Endothelial cell of umbilical vein (primary cell): ENCODE results near the gene ZBP1. TPM values are rescaled to one million over a fixed set of nuclear protein-coding genes. Genes with fewer than 3 reads are reported as not detected.

Experiments
- BruUV-seq: library from RNA; stranded (reverse); fragments of 400-500 nt; replicated peaks from 2 replicates; lab custom pipeline; 2021; lab: Mats Ljungman, UMichigan
- CTCF ChIA-PET: fragments of 300-600, 350-600 bp; sonication (Branson Sonifier 250); formaldehyde crosslinking; loops from one replicate; lab custom pipeline; 2021; ENCODE audit warnings: antibody characterized with exemption, inconsistent platforms; lab: Charles Lee
- POLR2A ChIA-PET: fragments of 300-600, 350-600 bp; sonication (Branson Sonifier 250); formaldehyde crosslinking; loops from one replicate; lab custom pipeline; 2021; ENCODE audit warnings: antibody characterized with exemption, inconsistent platforms; lab: Charles Lee
- DNase-seq: peaks from one replicate; pipeline ENCODE4 v3.0.0-alpha.2; 2011; ENCODE audit warnings: low read depth, low spot score
- FAIRE-seq: peaks from 2 replicates; lab custom pipeline; 2011; peaks lifted over from hg19 to GRCh38; lab: Jason Lieb, UNC
- H2AFZ ChIP-seq: 2 replicates; pipeline ENCODE4 v1.6.0; 2012; ENCODE audit warnings: low read depth, low read length, control low read depth, inconsistent platforms
- H3K27ac ChIP-seq: 2 replicates; pipeline ENCODE4 v1.5.1; 2011; ENCODE audit warnings: low read depth, mild to moderate bottlenecking, control low read depth, low read length, moderate library complexity; ENCODE audit not compliant: insufficient read depth
- H3K27me3 ChIP-seq, 2 experiments: 2 replicates each; pipeline versions ENCODE4 v1.6.0 to v1.6.1; 2011; ENCODE audit warnings: low read length in 2 of 2, mixed read lengths in 1 of 2; ENCODE audit not compliant: control insufficient read depth in 2 of 2, insufficient read depth in 2 of 2
- H3K36me3 ChIP-seq, 2 experiments: 2 replicates in 1 of 2; 3 replicates in 1 of 2; pipeline ENCODE4 v1.5.1; 2011; ENCODE audit warnings: low read length in 2 of 2, mild to moderate bottlenecking in 1 of 2, moderate library complexity in 1 of 2; ENCODE audit not compliant: control insufficient read depth in 2 of 2, insufficient read depth in 2 of 2; ENCODE audit errors: extremely low read depth in 1 of 2
- H3K4me1 ChIP-seq: 3 replicates; pipeline ENCODE4 v1.5.1; 2011; ENCODE audit warnings: mild to moderate bottlenecking, low read length; ENCODE audit not compliant: control insufficient read depth, insufficient read depth; ENCODE audit errors: extremely low read depth
- H3K4me2 ChIP-seq: 2 replicates; pipeline ENCODE4 v1.6.1; 2011; ENCODE audit warnings: low read length, control low read depth, mixed read lengths; ENCODE audit not compliant: insufficient read depth
- H3K4me3 ChIP-seq, 3 experiments: fragments of 200-600 bp in 1 of 3; sonication (generic), shearing (Covaris generic) in 1 of 3; replicated peaks in 1 of 3; 2 replicates each; pipeline ENCODE4 v1.5.1; 2011 to 2016; ENCODE audit warnings: control low read depth in 3 of 3, low read length in 3 of 3, mild to moderate bottlenecking in 2 of 3, inconsistent platforms in 1 of 3, low read depth in 1 of 3, moderate library complexity in 1 of 3; ENCODE audit not compliant: insufficient read depth in 1 of 3
- H3K79me2 ChIP-seq: 2 replicates; pipeline ENCODE4 v1.6.0; 2012; ENCODE audit warnings: low read length, inconsistent platforms; ENCODE audit not compliant: control insufficient read depth, insufficient read depth
- H3K9ac ChIP-seq: replicated peaks from 2 replicates; pipeline ENCODE3; 2011; ENCODE audit warnings: low read length, control low read depth; ENCODE audit not compliant: insufficient read depth; ENCODE audit errors: extremely low read depth
- H3K9me1 ChIP-seq: replicated peaks from 3 replicates; pipeline ENCODE4 v1.6.0; 2011; ENCODE audit warnings: mild to moderate bottlenecking, low read length; ENCODE audit not compliant: control insufficient read depth, insufficient read depth; ENCODE audit errors: extremely low read depth
- H3K9me3 ChIP-seq: replicated peaks from 2 replicates; pipeline ENCODE4 v1.5.1; 2012; ENCODE audit warnings: low read length, inconsistent platforms; ENCODE audit not compliant: control insufficient read depth, insufficient read depth
- H4K20me1 ChIP-seq: replicated peaks from 2 replicates; pipeline ENCODE3; 2011; ENCODE audit warnings: mild to moderate bottlenecking, low read length; ENCODE audit not compliant: control insufficient read depth, insufficient read depth; ENCODE audit errors: extremely low read depth
- CTCF ChIP-seq, 2 donors: IDR thresholded peaks; 1 replicate in 1 of 2; 2 replicates in 1 of 2; pipeline ENCODE4 v1.5.1; 2011; ENCODE audit warnings: low read length in 2 of 2, mild to moderate bottlenecking in 2 of 2, moderate library complexity in 2 of 2, control low read depth in 1 of 2, inconsistent platforms in 1 of 2, low read depth in 1 of 2; ENCODE audit not compliant: insufficient read depth in 1 of 2; ENCODE audit errors: extremely low read depth in 1 of 2
- EZH2 ChIP-seq: IDR thresholded peaks from 2 replicates; pipeline ENCODE4 v1.6.1; 2012; ENCODE audit warnings: borderline replicate concordance, low read depth, mild to moderate bottlenecking, moderate library complexity, low read length, inconsistent platforms; ENCODE audit not compliant: severe bottlenecking
- FOS ChIP-seq: IDR thresholded peaks from 2 replicates; pipeline ENCODE4 v1.6.1; 2011; ENCODE audit warnings: mild to moderate bottlenecking, low read length, moderate library complexity, borderline replicate concordance; ENCODE audit not compliant: insufficient read depth
- GATA2 ChIP-seq: IDR thresholded peaks from 2 replicates; pipeline ENCODE4 v1.7.0; 2011; ENCODE audit warnings: low read depth, mild to moderate bottlenecking, moderate library complexity, mixed read lengths, low read length; ENCODE audit not compliant: insufficient read length, insufficient read depth
- JUN ChIP-seq: IDR thresholded peaks from 2 replicates; pipeline ENCODE4 v1.6.1; 2011; ENCODE audit warnings: borderline replicate concordance, low read depth; ENCODE audit not compliant: insufficient read length, insufficient read depth
- MYC ChIP-seq: IDR thresholded peaks from one replicate; pipeline ENCODE4 v1.6.1; 2011; ENCODE audit warnings: mild to moderate bottlenecking, low read depth, low read length
- POLR2A ChIP-seq: IDR thresholded peaks from 2 replicates; pipeline ENCODE4 v1.6.1; 2012; ENCODE audit warnings: low read depth, mild to moderate bottlenecking, control low read depth, low read length
- POLR2AphosphoS5 ChIP-seq: IDR thresholded peaks from 2 replicates; pipeline ENCODE4 v1.6.1; 2012; ENCODE audit warnings: low read depth, mild to moderate bottlenecking, control low read depth, low read length, moderate library complexity; ENCODE audit not compliant: insufficient read depth
- dilution Hi-C: fragments of 300-500 bp; cut with MboI; formaldehyde crosslinking; loops from one replicate; pipeline ENCODE4 v1.15.0; 2019; ENCODE audit warnings: low sequenced_read_pairs; ENCODE audit not compliant: extremely low pct_ligation_motif_present
- intact Hi-C: fragments of 100-400 bp; cut with micrococcal nuclease; formaldehyde crosslinking; loops from one replicate; pipeline ENCODE4 v1.10.0; 2022
- polyA plus RNA-seq, 4 experiments: library from polyadenylated mRNA; depleted of rRNA in 3 of 4; stranded (reverse) in 3 of 4; unstranded in 1 of 4; fragments of >200 nt; gene quantifications; 2 replicates each; pipeline versions ENCODE4 v1.2.1 to v1.2.3, GENCODE V29; 2011 to 2012; ENCODE audit warnings: missing spikeins in 1 of 4
- total RNA-seq: library from RNA; stranded (reverse); gene quantifications from 2 replicates; pipeline ENCODE4 v1.2.3, GENCODE V29; 2021
- TF ChIP-seq, protein P1 (sequence below): IDR thresholded peaks from 2 replicates; pipeline ENCODE4 v1.6.1; 2011; ENCODE audit not compliant: insufficient read depth, insufficient read length

The ZBP1 gene
- total and polyA plus RNA-seq, 2 donors (not counting 3 experiments of a cell fraction or from before 2014, with no cell fraction given) = not detected

GRCh38 chr20:57600320-57601210 is 19.7 kb downstream of the ZBP1 start:
- no peak for TF ChIP-seq MYC
- no peak for TF ChIP-seq CTCF (IDR thresholded peaks at IDR 0.05; ENCODE audit: extremely low read depth in 1 of 2, insufficient read depth in 1 of 2, low read depth in 1 of 2, low read length in 2 of 2)
- TF ChIP-seq, protein P1, sequence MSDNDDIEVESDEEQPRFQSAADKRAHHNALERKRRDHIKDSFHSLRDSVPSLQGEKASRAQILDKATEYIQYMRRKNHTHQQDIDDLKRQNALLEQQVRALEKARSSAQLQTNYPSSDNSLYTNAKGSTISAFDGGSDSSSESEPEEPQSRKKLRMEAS = no peak
- TF ChIP-seq EZH2 = no peak
- no peak for TF ChIP-seq JUN
- no peak for TF ChIP-seq POLR2AphosphoS5
- no peak for TF ChIP-seq POLR2A
- no peak for TF ChIP-seq GATA2
- no peak for TF ChIP-seq FOS
- Histone ChIP-seq H3K9me1 (no peaks in the 10 kb centered on the region), H2AFZ (no peak overlapping the region), H3K4me1 (no peaks in the 10 kb centered on the region), H3K27me3 (peaks cover 2% of the 10 kb centered on the region in 2 experiments), H3K9ac (no peak overlapping the region), H3K4me2 (no peak overlapping the region), H3K36me3 (no peaks in the 10 kb centered on the region), H4K20me1 (no peaks in the 10 kb centered on the region), H3K79me2 (no peaks in the 10 kb centered on the region), H3K9me3 (no peaks in the 10 kb centered on the region), H3K27ac (no peak overlapping the region), H3K4me3 (no peak overlapping the region)
- DNase-seq = no peak
- dilution Hi-C loops = no loop called here
- no TSS peak for BruUV-seq
- CTCF ChIA-PET = interaction anchor here (0.6 to 6.3 kb wide), 7 partner anchors 31 to 609 kb away, joined by 3 to 48 read pairs (median 3); no protein-coding TSS in a partner anchor
- intact Hi-C loops = no loop called here
- POLR2A ChIA-PET = no interaction called here
- no peak for FAIRE-seq
